Astrocyte of the spinal cord (primary cell): ENCODE measurements around the gene PCDHGA12.

Experiments used
- DNase-seq: peaks from one replicate; pipeline ENCODE4 v3.0.0; 2011; ENCODE audit warnings: low read depth, low spot score
- H3K4me3 ChIP-seq: 2 replicates; pipeline ENCODE4 v1.5.1; 2011; ENCODE audit warnings: low read depth, mild to moderate bottlenecking, low read length, moderate library complexity
- in situ Hi-C: cut with HindIII; loops from 2 replicates; pipeline ENCODE4 v1.10.0; 2017; ENCODE audit warnings: low sequenced_read_pairs
- TF ChIP-seq, protein P1 (sequence below): IDR thresholded peaks from 2 replicates; pipeline ENCODE4 v1.5.1; 2012; ENCODE audit warnings: low read depth, mild to moderate bottlenecking, low read length, inconsistent platforms

The PCDHGA12 gene

DNA sequence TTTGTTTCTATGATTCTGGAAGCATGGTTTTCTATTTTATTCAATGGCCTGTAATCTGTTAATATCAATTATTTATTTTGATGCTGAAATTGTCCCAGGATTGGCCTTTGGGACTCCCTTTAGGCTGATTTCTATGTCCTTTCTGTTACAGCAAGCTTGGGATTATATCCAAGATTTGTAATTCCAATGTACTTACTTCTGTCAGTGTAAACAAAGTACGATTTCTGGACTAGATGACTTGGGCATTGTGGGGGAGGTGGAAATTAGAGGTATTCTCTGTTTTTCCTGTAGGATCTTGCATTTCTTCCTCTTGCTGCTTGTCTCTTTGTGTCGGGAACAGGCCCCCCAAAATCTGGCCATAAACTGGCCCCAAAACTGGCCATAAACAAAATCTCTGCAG lies 3.7 kb downstream of the PCDHGA12 start:
- no peak for DNase-seq
- no peak overlapping the region for H3K4me3 ChIP-seq
- in situ Hi-C loops = no loop called here
- TF ChIP-seq, protein P1, sequence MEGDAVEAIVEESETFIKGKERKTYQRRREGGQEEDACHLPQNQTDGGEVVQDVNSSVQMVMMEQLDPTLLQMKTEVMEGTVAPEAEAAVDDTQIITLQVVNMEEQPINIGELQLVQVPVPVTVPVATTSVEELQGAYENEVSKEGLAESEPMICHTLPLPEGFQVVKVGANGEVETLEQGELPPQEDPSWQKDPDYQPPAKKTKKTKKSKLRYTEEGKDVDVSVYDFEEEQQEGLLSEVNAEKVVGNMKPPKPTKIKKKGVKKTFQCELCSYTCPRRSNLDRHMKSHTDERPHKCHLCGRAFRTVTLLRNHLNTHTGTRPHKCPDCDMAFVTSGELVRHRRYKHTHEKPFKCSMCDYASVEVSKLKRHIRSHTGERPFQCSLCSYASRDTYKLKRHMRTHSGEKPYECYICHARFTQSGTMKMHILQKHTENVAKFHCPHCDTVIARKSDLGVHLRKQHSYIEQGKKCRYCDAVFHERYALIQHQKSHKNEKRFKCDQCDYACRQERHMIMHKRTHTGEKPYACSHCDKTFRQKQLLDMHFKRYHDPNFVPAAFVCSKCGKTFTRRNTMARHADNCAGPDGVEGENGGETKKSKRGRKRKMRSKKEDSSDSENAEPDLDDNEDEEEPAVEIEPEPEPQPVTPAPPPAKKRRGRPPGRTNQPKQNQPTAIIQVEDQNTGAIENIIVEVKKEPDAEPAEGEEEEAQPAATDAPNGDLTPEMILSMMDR = no peak

DNA sequence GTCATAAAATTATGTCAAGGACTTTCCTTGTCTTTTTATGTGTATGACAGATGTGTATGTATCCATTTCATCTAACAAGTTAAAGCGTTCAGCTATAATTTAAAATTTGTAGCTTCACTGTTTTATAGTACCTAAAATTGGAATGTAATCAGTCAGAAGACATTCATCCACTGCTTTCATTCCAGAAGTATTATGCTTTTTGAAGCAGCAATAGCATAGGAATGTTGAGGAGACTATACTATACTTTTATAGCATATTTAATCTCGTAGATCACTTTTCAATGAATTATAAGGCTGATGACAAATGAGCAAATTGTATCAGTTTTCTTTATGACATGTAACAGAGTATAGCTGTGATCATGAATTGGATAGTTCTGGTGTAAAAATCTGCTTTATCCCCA lies 6.9 kb downstream of the PCDHGA12 start:
- H3K4me3 ChIP-seq = no peak overlapping the region
- TF ChIP-seq, protein P1 = no peak
- in situ Hi-C loops = no loop called here
- DNase-seq = no peak

DNA sequence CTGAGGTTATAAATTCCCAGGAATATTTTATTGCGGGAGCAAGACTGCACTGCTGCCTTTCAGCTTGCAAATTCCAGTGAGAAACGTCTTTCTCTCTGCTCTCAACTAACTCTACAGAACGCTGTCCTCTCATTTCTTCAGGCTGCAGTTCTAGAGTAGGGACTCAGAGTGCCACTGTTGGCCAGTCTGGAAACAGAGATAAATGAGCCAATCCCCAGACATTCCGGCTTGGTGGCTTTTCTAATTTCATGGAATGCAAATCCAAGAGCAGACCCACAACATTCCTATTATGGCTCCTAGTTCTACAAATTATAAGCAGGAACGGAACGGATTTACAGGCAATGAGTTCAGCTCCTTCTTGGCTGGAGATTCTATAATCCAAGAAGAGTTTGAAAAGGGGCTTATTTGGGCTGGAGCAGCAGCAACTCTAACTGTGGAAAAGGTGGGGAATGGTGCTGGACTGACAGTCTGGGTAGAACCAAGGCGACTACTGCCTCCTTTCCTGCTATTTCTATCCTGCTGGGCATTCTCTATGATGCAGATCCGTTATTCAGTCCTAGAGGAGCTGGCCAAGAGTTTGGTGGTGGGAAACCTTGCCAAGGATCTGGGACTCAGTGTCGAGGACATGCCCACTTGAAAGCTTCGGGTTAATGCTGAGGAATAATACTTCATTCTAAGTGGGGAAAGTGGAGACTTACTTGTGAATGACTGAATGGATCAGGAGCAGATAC lies 9.3 kb downstream of the PCDHGA12 start:
- no peak for DNase-seq
- H3K4me3 ChIP-seq = no peak overlapping the region
- TF ChIP-seq, protein P1 = no peak
- in situ Hi-C loops = no loop called here

DNA sequence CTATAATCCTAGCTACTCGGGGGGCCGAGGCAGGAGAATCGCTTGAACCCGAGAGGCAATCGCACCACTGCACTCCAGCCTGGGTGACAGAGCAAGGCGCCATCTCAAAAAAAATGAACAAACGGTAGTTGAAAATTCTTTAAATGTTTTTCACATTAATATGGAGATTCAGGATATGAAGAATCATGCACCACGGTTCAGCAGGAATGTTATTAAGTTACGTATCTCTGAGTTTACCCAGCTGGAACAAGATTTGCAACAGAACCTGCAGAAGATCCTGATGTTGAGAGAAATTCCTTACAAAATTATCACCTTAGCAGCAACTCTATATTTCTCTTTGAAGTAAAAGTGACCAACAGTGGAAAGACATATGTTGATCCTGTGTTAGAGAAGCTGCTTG lies 10.0 kb downstream of the PCDHGA12 start:
- no peak overlapping the region for H3K4me3 ChIP-seq
- DNase-seq = no peak
- TF ChIP-seq, protein P1 = no peak
- in situ Hi-C loops = no loop called here

DNA sequence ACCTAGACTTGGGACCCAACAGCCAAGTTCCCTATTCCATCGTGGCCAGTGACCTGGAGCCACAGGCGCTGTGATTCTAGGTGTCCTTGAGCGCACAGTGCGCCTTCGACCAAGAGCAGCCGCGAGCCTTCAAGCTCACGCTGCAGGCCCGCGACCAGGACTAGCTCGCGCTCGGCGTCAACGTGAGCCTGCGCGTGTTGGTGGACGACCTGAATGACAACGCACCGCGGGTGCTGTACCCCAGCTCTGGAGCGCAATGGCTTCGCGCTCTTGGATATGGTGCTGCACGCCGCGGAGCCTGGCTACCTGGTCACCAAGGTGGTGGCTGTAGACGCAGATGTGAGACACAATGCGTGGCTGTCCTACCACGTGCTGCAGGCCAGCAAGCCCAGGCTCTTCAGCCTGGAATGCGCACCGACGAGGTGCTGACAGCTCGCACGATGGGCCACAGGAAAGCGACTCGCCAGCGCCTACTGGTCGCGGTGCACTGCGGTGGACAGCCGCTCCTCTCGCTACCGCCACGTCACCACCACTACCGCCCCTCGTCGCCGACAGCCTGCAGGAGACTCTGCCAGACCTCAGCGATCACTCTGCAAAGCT lies 11.4 kb downstream of the PCDHGA12 start:
- no peak for DNase-seq
- TF ChIP-seq, protein P1 = no peak
- in situ Hi-C loops = no loop called here
- H3K4me3 ChIP-seq = no peak overlapping the region

DNA sequence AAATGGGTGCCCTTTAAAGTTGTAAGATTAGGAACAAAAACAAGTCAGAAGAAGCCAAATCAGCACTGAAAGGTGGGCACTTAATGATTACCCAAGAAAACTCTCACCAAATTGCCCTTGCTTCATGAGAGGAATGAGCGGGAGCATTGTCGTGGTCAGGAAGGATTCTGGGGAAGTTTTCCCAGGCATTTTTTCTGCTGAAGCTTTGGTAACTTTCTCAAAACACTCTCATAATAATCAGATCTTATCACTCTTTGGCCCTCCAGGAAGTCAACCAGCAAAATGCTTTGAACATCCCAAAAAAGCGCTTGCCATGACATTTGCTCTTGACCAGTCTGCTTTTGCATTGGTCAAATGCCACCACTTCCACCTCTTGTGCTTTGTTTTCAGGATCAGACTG lies 35.0 kb downstream of the PCDHGA12 start:
- in situ Hi-C loops = no loop called here
- TF ChIP-seq, protein P1 = no peak
- no peak overlapping the region for H3K4me3 ChIP-seq
- DNase-seq = no peak
